GM21576 (cell line): Measurements from ENCODE around the gene SORCS2.

Experiments used
- ATAC-seq: cut with Tn5 transposase; IDR thresholded peaks from one replicate; pipeline ENCODE4 v1.9.1; 2021; ENCODE audit warnings: mild to moderate bottlenecking, moderate library complexity; ENCODE audit not compliant: unreplicated experiment

Gene SORCS2

GRCh38 chr4:7217474-7218321 lies 25.4 kb downstream of the SORCS2 start:
- no peak for ATAC-seq

- no peak for ATAC-seq
Observed at GRCh38 chr4:7218686-7219085, 26.3 kb downstream of the SORCS2 start.

GRCh38 chr4:7222521-7222920 lies 30.2 kb downstream of the SORCS2 start:
- no peak for ATAC-seq

GRCh38 chr4:7223541-7223940 lies 31.2 kb downstream of the SORCS2 start:
- ATAC-seq = no peak

GRCh38 chr4:7224001-7224400 lies 31.7 kb downstream of the SORCS2 start:
- ATAC-seq = no peak

GRCh38 chr4:7224878-7225533 lies 32.7 kb downstream of the SORCS2 start:
- ATAC-seq = no peak

GRCh38 chr4:7226439-7226838 lies 34.1 kb downstream of the SORCS2 start:
- ATAC-seq = no peak

- no peak for ATAC-seq
Observed at GRCh38 chr4:7227008-7227407, 34.7 kb downstream of the SORCS2 start.

- ATAC-seq = no peak
Observed at GRCh38 chr4:7228734-7229133, 36.4 kb downstream of the SORCS2 start.

GRCh38 chr4:7232061-7232650 lies 39.8 kb downstream of the SORCS2 start:
- ATAC-seq = no peak

- no peak for ATAC-seq
Observed at GRCh38 chr4:7233006-7233580, 40.8 kb downstream of the SORCS2 start.

- no peak for ATAC-seq
Observed at GRCh38 chr4:7233601-7234000, 41.3 kb downstream of the SORCS2 start.

GRCh38 chr4:7234355-7235029 lies 42.2 kb downstream of the SORCS2 start:
- ATAC-seq = no peak

GRCh38 chr4:7235030-7235380 lies 42.7 kb downstream of the SORCS2 start:
- ATAC-seq = no peak

GRCh38 chr4:7236847-7237246 lies 44.5 kb downstream of the SORCS2 start:
- ATAC-seq = no peak

GRCh38 chr4:7237873-7238272 lies 45.5 kb downstream of the SORCS2 start:
- no peak for ATAC-seq

- no peak for ATAC-seq
Observed at GRCh38 chr4:7238300-7238960, 46.1 kb downstream of the SORCS2 start.

GRCh38 chr4:7239101-7239820 lies 46.9 kb downstream of the SORCS2 start:
- ATAC-seq = no peak

GRCh38 chr4:7239844-7240243 lies 47.5 kb downstream of the SORCS2 start:
- no peak for ATAC-seq

- ATAC-seq = no peak
Observed at GRCh38 chr4:7240306-7240705, 48.0 kb downstream of the SORCS2 start.
